HCT116 (cell line): ENCODE data around the gene NGFR. TPM values are rescaled to one million over a fixed set of nuclear protein-coding genes. Genes with fewer than 3 reads are reported as not detected.

Source experiments
- ATAC-seq: fragments of 200-7000 bp; cut with Tn5 transposase; 2 replicates; pipeline ENCODE4 v1.9.1; 2020; ENCODE audit warnings: mild to moderate bottlenecking, moderate library complexity
- BruUV-seq: library from RNA; stranded (reverse); fragments of 400-500 nt; replicated peaks from 2 replicates; lab custom pipeline; 2021; lab: Mats Ljungman, UMichigan
- CTCF ChIA-PET: fragments of 300-600 bp; sonication (Branson Sonifier 250); formaldehyde crosslinking; loops from one replicate; lab custom pipeline; 2021; ENCODE audit warnings: antibody characterized with exemption; lab: Charles Lee
- POLR2A ChIA-PET: fragments of 300-600, 350-600 bp; sonication (Branson Sonifier 250); formaldehyde crosslinking; loops from one replicate; lab custom pipeline; 2021; ENCODE audit warnings: antibody characterized with exemption; lab: Charles Lee
- RAD21 ChIA-PET, 2 experiments: fragments of 300-600 bp; sonication (Branson Sonifier 250); formaldehyde crosslinking; loops; one replicate each; lab custom pipeline; 2023; ENCODE audit warnings: low total read pairs in 2 of 2; ENCODE audit not compliant: uncharacterized antibody in 2 of 2, unreplicated experiment in 2 of 2, low non-redundant PET in 1 of 2; lab: Charles Lee
- DNase-seq: peaks from one replicate; pipeline ENCODE4 v3.0.0-alpha.2; 2010; ENCODE audit warnings: low read depth, low spot score
- H2AFZ ChIP-seq: fragments of 200-600 bp; shearing (Covaris generic), sonication (generic); 2 replicates; pipeline ENCODE4 v1.6.1; 2017; ENCODE audit warnings: low read depth, mixed run types, mixed read lengths, antibody characterized with exemption, low read length; ENCODE audit not compliant: poor library complexity, severe bottlenecking
- H3K27ac ChIP-seq: 2 replicates; pipeline ENCODE4 v1.5.1; 2012; ENCODE audit warnings: low read depth, low read length
- H3K27me3 ChIP-seq: fragments of 200-600 bp; sonication (generic); 2 replicates; pipeline ENCODE4 v1.6.1; 2016; ENCODE audit warnings: mixed run types, low read length, mixed read lengths; ENCODE audit not compliant: insufficient read depth
- H3K36me3 ChIP-seq, 2 experiments: fragments of 200-500 bp in 1 of 2; fragments of 200-600 bp in 1 of 2; sonication (Bioruptor generic) in 1 of 2; sonication (generic) in 1 of 2; 2 replicates each; pipeline versions ENCODE4 v1.5.1 to v1.6.1; 2014 to 2016; ENCODE audit warnings: low read length in 2 of 2, inconsistent platforms in 1 of 2, mixed read lengths in 1 of 2, mixed run types in 1 of 2; ENCODE audit not compliant: insufficient read depth in 2 of 2, control insufficient read depth in 1 of 2
- H3K4me1 ChIP-seq, 2 experiments: fragments of 200-600 bp in 1 of 2; sonication (generic) in 1 of 2; 2 replicates each; pipeline versions ENCODE4 v1.5.1 to v1.6.1; 2012 to 2017; ENCODE audit warnings: low read length in 2 of 2, inconsistent platforms in 1 of 2, mild to moderate bottlenecking in 1 of 2, mixed read lengths in 1 of 2, mixed run types in 1 of 2, moderate library complexity in 1 of 2; ENCODE audit not compliant: insufficient read depth in 2 of 2, control insufficient read depth in 1 of 2
- H3K4me2 ChIP-seq: fragments of 200-600 bp; sonication (generic); 2 replicates; pipeline ENCODE4 v1.6.1; 2017; ENCODE audit warnings: mixed run types, low read length, mixed read lengths
- H3K4me3 ChIP-seq, 2 experiments: fragments of 200-600 bp in 1 of 2; sonication (generic) in 1 of 2; replicated peaks in 1 of 2; 2 replicates each; pipeline ENCODE4 v1.5.1; 2011 to 2016; ENCODE audit warnings: low read length in 2 of 2, control low read depth in 1 of 2, low read depth in 1 of 2, mild to moderate bottlenecking in 1 of 2, mixed read lengths in 1 of 2, mixed run types in 1 of 2
- H3K79me2 ChIP-seq: fragments of 200-600 bp; sonication (generic); 2 replicates; pipeline ENCODE4 v1.6.1; 2017; ENCODE audit warnings: mild to moderate bottlenecking, mixed run types, low read length, moderate library complexity, mixed read lengths; ENCODE audit not compliant: insufficient read depth
- H3K9ac ChIP-seq: fragments of 200-600 bp; sonication (generic); 2 replicates; pipeline ENCODE4 v1.6.1; 2016; ENCODE audit warnings: low read length, mixed read lengths
- H3K9me2 ChIP-seq: fragments of 200-600 bp; sonication (generic), shearing (Covaris generic); 2 replicates; pipeline ENCODE4 v1.6.1; 2017; ENCODE audit warnings: mixed run types, mild to moderate bottlenecking, moderate library complexity; ENCODE audit not compliant: insufficient read depth
- H3K9me3 ChIP-seq, 2 experiments: fragments of 200-500 bp in 1 of 2; fragments of 200-600 bp in 1 of 2; sonication (Bioruptor generic) in 1 of 2; sonication (generic) in 1 of 2; 2 replicates each; pipeline ENCODE4 v1.6.1; 2014 to 2017; ENCODE audit warnings: low read length in 2 of 2, mixed read lengths in 2 of 2, inconsistent platforms in 1 of 2, low read depth in 1 of 2, mild to moderate bottlenecking in 1 of 2, mixed run types in 1 of 2, moderate library complexity in 1 of 2; ENCODE audit not compliant: control insufficient read depth in 1 of 2, insufficient read depth in 1 of 2
- H4K20me1 ChIP-seq: fragments of 200-600 bp; sonication (generic), shearing (Covaris generic); 2 replicates; pipeline ENCODE4 v1.6.1; 2017; ENCODE audit warnings: mixed run types, mild to moderate bottlenecking, moderate library complexity; ENCODE audit not compliant: insufficient read depth
- CBX3 ChIP-seq: IDR thresholded peaks from 2 replicates; pipeline ENCODE4 v1.6.1; 2012; ENCODE audit warnings: low read depth
- CEBPB ChIP-seq: IDR thresholded peaks from 2 replicates; pipeline ENCODE4 v1.6.1; 2012; ENCODE audit warnings: low read depth
- ELF1 ChIP-seq: IDR thresholded peaks from 2 replicates; pipeline ENCODE4 v1.6.1; 2012; ENCODE audit warnings: low read depth, borderline replicate concordance
- POLR2A ChIP-seq: IDR thresholded peaks from 2 replicates; pipeline ENCODE4 v1.7.0; 2011; ENCODE audit warnings: borderline replicate concordance; ENCODE audit not compliant: insufficient read depth, insufficient read length; ENCODE audit errors: extremely low read depth
- POLR2AphosphoS5 ChIP-seq: IDR thresholded peaks from 2 replicates; pipeline ENCODE4 v1.6.1; 2011; ENCODE audit warnings: mild to moderate bottlenecking, low read depth, low read length, moderate library complexity
- intact Hi-C: fragments of 100-400 bp; cut with micrococcal nuclease; formaldehyde crosslinking; loops from 2 replicates; pipeline ENCODE4 v1.10.0; 2022
- total RNA-seq: library from RNA; stranded (reverse); gene quantifications from one replicate; pipeline ENCODE4 v1.2.1, GENCODE V29; 2021; ENCODE audit not compliant: unreplicated experiment
- TF ChIP-seq, protein P1 (sequence below), 3 experiments: fragments of 200-600 bp in 1 of 3; sonication (generic) in 1 of 3; IDR thresholded peaks in 2 of 3; conservative IDR thresholded peaks in 1 of 3; 2 replicates each; pipeline ENCODE4 v1.5.1; 2012 to 2017; ENCODE audit warnings: low read depth in 2 of 3, low read length in 2 of 3, antibody characterized with exemption in 1 of 3, borderline replicate concordance in 1 of 3, control low read depth in 1 of 3, mild to moderate bottlenecking in 1 of 3, mixed read lengths in 1 of 3, mixed run types in 1 of 3, moderate library complexity in 1 of 3; ENCODE audit not compliant: insufficient read depth in 1 of 3

Gene NGFR
- total RNA-seq, 1 experiment from 2014 or later: 6.1 TPM

DNA sequence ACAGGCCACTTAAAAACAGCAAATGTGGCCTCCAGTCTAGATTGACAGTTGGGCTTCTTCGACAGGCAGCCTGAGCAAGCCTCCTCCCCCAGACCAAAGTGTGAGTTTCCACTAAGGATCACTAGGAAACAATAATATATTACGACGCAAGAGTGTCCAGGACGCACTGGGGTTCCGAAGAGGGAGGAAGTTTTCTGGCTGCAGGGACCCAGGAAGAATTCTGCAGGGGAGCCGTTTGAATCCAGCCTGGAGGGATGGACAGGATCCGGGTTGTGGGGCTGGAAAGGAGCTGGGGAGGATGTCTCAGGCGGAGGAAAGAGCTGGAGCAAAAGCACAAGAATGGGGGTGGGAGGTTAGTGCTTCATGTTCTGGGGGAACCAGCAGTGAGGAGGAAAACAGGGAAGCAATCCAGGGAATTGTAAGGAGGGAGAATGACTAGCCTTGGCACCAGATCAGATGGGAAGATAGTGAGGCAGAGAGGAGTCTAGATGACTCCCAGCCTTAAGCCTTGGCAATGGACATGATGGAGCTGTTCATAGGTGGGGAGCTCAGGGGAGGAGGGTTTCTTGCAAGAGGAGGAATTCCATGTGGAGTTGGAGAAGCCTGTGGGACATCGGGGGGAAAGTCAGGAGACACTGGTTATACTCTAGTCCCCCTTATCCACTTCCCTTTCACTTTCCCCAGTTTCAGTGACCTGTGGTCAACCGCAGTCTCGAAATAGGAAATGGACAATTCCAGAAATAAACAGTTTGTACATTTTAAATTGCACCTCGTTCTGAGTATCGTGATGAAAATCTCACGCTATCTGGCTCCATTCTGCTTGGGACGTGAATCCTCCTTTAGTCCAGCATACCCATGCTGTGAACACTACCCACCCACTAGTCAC, 26.6 kb downstream of the NGFR start:
- ChIA-PET RAD21 (no interaction called here), POLR2A (no interaction called here), CTCF (interaction anchor here (1.7 to 2.8 kb wide), 2 partner anchors 25 to 34 kb away, joined by 5 to 10 read pairs; no protein-coding TSS in a partner anchor)
- no peaks in the 10 kb centered on the region for H3K36me3 ChIP-seq
- no peaks in the 10 kb centered on the region for H4K20me1 ChIP-seq
- no peak overlapping the region for H2AFZ ChIP-seq
- H3K27me3 ChIP-seq: no peaks in the 10 kb centered on the region
- H3K79me2 ChIP-seq: no peaks in the 10 kb centered on the region
- no peaks in the 10 kb centered on the region for H3K9me2 ChIP-seq
- no peak overlapping the region for H3K4me3 ChIP-seq
- no peak overlapping the region for H3K27ac ChIP-seq
- no peak overlapping the region for H3K4me2 ChIP-seq
- no peak for DNase-seq
- no TSS peak for BruUV-seq
- no peak overlapping the region for H3K9ac ChIP-seq
- ATAC-seq: no peak
- H3K9me3 ChIP-seq: no peaks in the 10 kb centered on the region
- no peaks in the 10 kb centered on the region for H3K4me1 ChIP-seq
- intact Hi-C loops: no loop called here
- TF ChIP-seq CBX3 (no peak), POLR2A (no peak), POLR2AphosphoS5 (no peak), ELF1 (no peak), CEBPB (no peak)
- TF ChIP-seq, protein P1, sequence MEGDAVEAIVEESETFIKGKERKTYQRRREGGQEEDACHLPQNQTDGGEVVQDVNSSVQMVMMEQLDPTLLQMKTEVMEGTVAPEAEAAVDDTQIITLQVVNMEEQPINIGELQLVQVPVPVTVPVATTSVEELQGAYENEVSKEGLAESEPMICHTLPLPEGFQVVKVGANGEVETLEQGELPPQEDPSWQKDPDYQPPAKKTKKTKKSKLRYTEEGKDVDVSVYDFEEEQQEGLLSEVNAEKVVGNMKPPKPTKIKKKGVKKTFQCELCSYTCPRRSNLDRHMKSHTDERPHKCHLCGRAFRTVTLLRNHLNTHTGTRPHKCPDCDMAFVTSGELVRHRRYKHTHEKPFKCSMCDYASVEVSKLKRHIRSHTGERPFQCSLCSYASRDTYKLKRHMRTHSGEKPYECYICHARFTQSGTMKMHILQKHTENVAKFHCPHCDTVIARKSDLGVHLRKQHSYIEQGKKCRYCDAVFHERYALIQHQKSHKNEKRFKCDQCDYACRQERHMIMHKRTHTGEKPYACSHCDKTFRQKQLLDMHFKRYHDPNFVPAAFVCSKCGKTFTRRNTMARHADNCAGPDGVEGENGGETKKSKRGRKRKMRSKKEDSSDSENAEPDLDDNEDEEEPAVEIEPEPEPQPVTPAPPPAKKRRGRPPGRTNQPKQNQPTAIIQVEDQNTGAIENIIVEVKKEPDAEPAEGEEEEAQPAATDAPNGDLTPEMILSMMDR (IDR thresholded peaks at IDR 0.05 in 2 of 3, conservative IDR thresholded peaks at IDR 0.05 in 1 of 3; ENCODE audit: borderline replicate concordance in 1 of 3, insufficient read depth in 1 of 3, low read depth in 2 of 3, low read length in 2 of 3): no peak
- TF ChIP-seq, all 23 proteins: peak for 0
